Stimulated activated memory B cell treated with anti-CD40 and anti-IgM and Interleukin-4, amounts not matched to agents 10 μg/mL and 1 μg/mL and 100 μg/mL, for 72 hours (primary cell): ENCODE results near the gene ASH1L.

ENCODE experiments used
- ATAC-seq: fragments of 150-1000 bp; cut with Tn5 transposase; 2 replicates; pipeline ENCODE4 v1.10.0; 2021
- H3K27ac Mint-ChIP-seq: one replicate; pipeline ENCODE4 v1.8.0; 2022; ENCODE audit warnings: mild to moderate bottlenecking, mixed read lengths
- H3K27me3 Mint-ChIP-seq: one replicate; pipeline ENCODE4 v1.8.0; 2022; ENCODE audit warnings: mixed read lengths
- H3K36me3 Mint-ChIP-seq: one replicate; pipeline ENCODE4 v1.8.0; 2022; ENCODE audit warnings: mixed read lengths
- H3K4me1 Mint-ChIP-seq: one replicate; pipeline ENCODE4 v1.8.0; 2022; ENCODE audit warnings: mixed read lengths
- H3K4me3 Mint-ChIP-seq: one replicate; pipeline ENCODE4 v1.8.0; 2022; ENCODE audit warnings: mild to moderate bottlenecking, moderate library complexity, mixed read lengths
- H3K9me3 Mint-ChIP-seq: one replicate; pipeline ENCODE4 v1.8.0; 2022; ENCODE audit warnings: mixed read lengths

Gene ASH1L

DNA sequence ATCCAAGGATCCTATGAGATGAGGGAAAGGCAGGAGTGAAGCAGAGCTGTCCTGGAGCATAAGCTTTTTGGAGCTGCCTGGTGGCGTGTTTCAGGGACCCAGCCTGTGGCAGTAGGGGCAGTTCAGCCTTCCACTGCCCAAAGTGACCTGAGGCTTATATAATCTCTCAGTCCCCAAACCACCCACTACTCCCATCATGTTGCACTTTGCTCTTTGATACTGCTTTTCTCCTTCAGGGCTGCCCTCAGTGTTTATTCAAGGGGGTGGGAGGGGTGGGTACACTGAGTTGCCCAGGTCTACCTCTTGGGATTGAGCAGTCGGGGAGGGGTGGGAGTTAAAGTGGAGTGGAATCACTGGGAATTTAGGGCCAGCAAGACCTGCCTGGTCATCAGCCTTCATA, 276.1 kb downstream of the ASH1L start:
- peaks cover 8% of the 10 kb centered on the region for H3K27me3 Mint-ChIP-seq
- no peak for ATAC-seq
- H3K4me1 Mint-ChIP-seq, result no peaks in the 10 kb centered on the region
- H3K4me3 Mint-ChIP-seq, result no peak overlapping the region
- H3K9me3 Mint-ChIP-seq, result no peaks in the 10 kb centered on the region
- peaks cover 5% of the 10 kb centered on the region for H3K36me3 Mint-ChIP-seq
- H3K27ac Mint-ChIP-seq, result no peak overlapping the region

DNA sequence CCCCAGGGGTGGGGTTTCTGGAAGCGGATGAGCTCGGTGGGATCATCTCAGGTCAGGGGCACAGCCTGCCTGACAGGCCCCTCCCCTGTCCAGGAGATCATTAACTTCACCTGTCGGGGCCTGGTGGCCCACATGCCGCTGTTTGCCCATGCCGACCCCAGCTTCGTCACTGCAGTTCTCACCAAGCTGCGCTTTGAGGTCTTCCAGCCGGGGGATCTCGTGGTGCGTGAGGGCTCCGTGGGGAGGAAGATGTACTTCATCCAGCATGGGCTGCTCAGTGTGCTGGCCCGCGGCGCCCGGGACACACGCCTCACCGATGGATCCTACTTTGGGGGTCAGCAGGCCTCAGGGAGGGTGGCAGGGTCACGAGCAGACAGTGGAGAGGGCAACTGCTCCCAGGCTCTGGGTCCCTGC, 277.0 kb downstream of the ASH1L start:
- no peak for ATAC-seq
- H3K27ac Mint-ChIP-seq, result no peak overlapping the region
- H3K4me3 Mint-ChIP-seq, result no peak overlapping the region
- no peaks in the 10 kb centered on the region for H3K4me1 Mint-ChIP-seq
- no peaks in the 10 kb centered on the region for H3K9me3 Mint-ChIP-seq
- H3K36me3 Mint-ChIP-seq, result peaks cover 5% of the 10 kb centered on the region
- H3K27me3 Mint-ChIP-seq, result peaks cover 8% of the 10 kb centered on the region
